ENCODE data around the gene GPR83. TPM values are rescaled to one million over a fixed set of nuclear protein-coding genes. Genes with fewer than 3 reads are reported as not detected.
"Not testable (repeated sequence)": the region's sequence is repeated elsewhere in the genome, so short reads cannot be mapped to it uniquely, and the experiment has no call there.

GPR83 gene
- total RNA-seq, 4 donors from 2014 or later = 0.09 to 0.49 (median 0.36) TPM; not detected in 1

- TF ChIP-seq CTCF (IDR thresholded peaks at IDR 0.05 in 4 of 5, conservative IDR thresholded peaks at IDR 0.05 in 1 of 5) (no peak), POLR2A (IDR thresholded peaks at IDR 0.05) (no peak)
- Histone ChIP-seq H3K4me1 (no peaks in the 10 kb centered on the region), H3K27ac (no peak overlapping the region), H3K4me3 (no peak overlapping the region), H3K36me3 (no peaks in the 10 kb centered on the region), H3K27me3 (peaks cover 21 to 29% (median 23%) of the 10 kb centered on the region in 3 donors), H3K9me3 (no peaks in the 10 kb centered on the region)
- ATAC-seq (no peak), DNase-seq (no peak)
- in situ Hi-C loops (cut with MboI; ENCODE audit: low sequenced_read_pairs in 4 of 4) = no loop called here
- intact Hi-C loops (cut with DNase I; ENCODE audit: low total_unique reads) = no loop called here
Measured at GRCh38 chr11:94398101-94398500, 3.1 kb downstream of the GPR83 start.

- H3K36me3 ChIP-seq = no peaks in the 10 kb centered on the region
- no peaks in the 10 kb centered on the region for H3K9me3 ChIP-seq
- peaks cover 15 to 22% (median 18%) of the 10 kb centered on the region in 3 donors for H3K27me3 ChIP-seq
- intact Hi-C loops (cut with DNase I; ENCODE audit: low total_unique reads) = no loop called here
- H3K4me1 ChIP-seq = no peaks in the 10 kb centered on the region
- DNase-seq (no peak), ATAC-seq (no peak)
- in situ Hi-C loops (cut with MboI; ENCODE audit: low sequenced_read_pairs in 4 of 4) = no loop called here
- no peak for TF ChIP-seq CTCF (IDR thresholded peaks at IDR 0.05 in 4 of 5, conservative IDR thresholded peaks at IDR 0.05 in 1 of 5)
- TF ChIP-seq POLR2A (IDR thresholded peaks at IDR 0.05) = no peak
- H3K27ac ChIP-seq = no peak overlapping the region
- no peak overlapping the region for H3K4me3 ChIP-seq
Measured at GRCh38 chr11:94396282-94396681, 4.9 kb downstream of the GPR83 start.

GRCh38 chr11:94391937-94392336 lies 9.3 kb downstream of the GPR83 start:
- ATAC-seq; in situ Hi-C loops (cut with MboI; ENCODE audit: low sequenced_read_pairs in 4 of 4); DNase-seq; H3K9me3 ChIP-seq; H3K27me3 ChIP-seq; H3K36me3 ChIP-seq; H3K4me1 ChIP-seq; H3K4me3 ChIP-seq; intact Hi-C loops (cut with DNase I; ENCODE audit: low total_unique reads); H3K27ac ChIP-seq: not testable (repeated sequence)

- ATAC-seq (no peak), DNase-seq (no peak)
- no peak for TF ChIP-seq POLR2A (IDR thresholded peaks at IDR 0.05)
- no peak for TF ChIP-seq CTCF (IDR thresholded peaks at IDR 0.05 in 4 of 5, conservative IDR thresholded peaks at IDR 0.05 in 1 of 5)
- Histone ChIP-seq H3K27me3 (no peaks in the 10 kb centered on the region), H3K27ac (no peak overlapping the region), H3K36me3 (no peaks in the 10 kb centered on the region), H3K4me3 (no peak overlapping the region), H3K4me1 (no peaks in the 10 kb centered on the region), H3K9me3 (no peaks in the 10 kb centered on the region)
- in situ Hi-C loops (cut with MboI; ENCODE audit: low sequenced_read_pairs in 4 of 4) (no loop called here), intact Hi-C loops (cut with DNase I; ENCODE audit: low total_unique reads) (no loop called here)
Measured at GRCh38 chr11:94379613-94380012, 21.6 kb downstream of the GPR83 start.

- in situ Hi-C loops (cut with MboI; ENCODE audit: low sequenced_read_pairs in 4 of 4) = no loop called here
- intact Hi-C loops (cut with DNase I; ENCODE audit: low total_unique reads) = no loop called here
- no peak overlapping the region for H3K27ac ChIP-seq
- DNase-seq (no peak), ATAC-seq (no peak)
- H3K4me1 ChIP-seq = no peaks in the 10 kb centered on the region
- H3K27me3 ChIP-seq = no peaks in the 10 kb centered on the region
- H3K4me3 ChIP-seq = no peak overlapping the region
- H3K36me3 ChIP-seq = no peaks in the 10 kb centered on the region
- no peak for TF ChIP-seq CTCF (IDR thresholded peaks at IDR 0.05 in 4 of 5, conservative IDR thresholded peaks at IDR 0.05 in 1 of 5)
- TF ChIP-seq POLR2A (IDR thresholded peaks at IDR 0.05) = no peak
- no peaks in the 10 kb centered on the region for H3K9me3 ChIP-seq
Measured at GRCh38 chr11:94376841-94377240, 24.4 kb downstream of the GPR83 start.

GRCh38 chr11:94370576-94370975 lies 30.6 kb downstream of the GPR83 start:
- ATAC-seq; intact Hi-C loops (cut with DNase I; ENCODE audit: low total_unique reads): not testable (repeated sequence)

GRCh38 chr11:94350850-94351563 lies 50.2 kb downstream of the GPR83 start:
- H3K27ac ChIP-seq; H3K27me3 ChIP-seq; DNase-seq; ATAC-seq; H3K9me3 ChIP-seq; in situ Hi-C loops (cut with MboI; ENCODE audit: low sequenced_read_pairs in 4 of 4); intact Hi-C loops (cut with DNase I; ENCODE audit: low total_unique reads); H3K4me3 ChIP-seq; H3K36me3 ChIP-seq; H3K4me1 ChIP-seq: not testable (repeated sequence)

More at GRCh38 chr11:94370576-94370975, 30.6 kb downstream of the GPR83 start:
- H3K27me3 ChIP-seq; H3K4me1 ChIP-seq; in situ Hi-C loops (cut with MboI; ENCODE audit: low sequenced_read_pairs in 4 of 4); DNase-seq; H3K4me3 ChIP-seq; H3K36me3 ChIP-seq; H3K27ac ChIP-seq; H3K9me3 ChIP-seq: not testable (repeated sequence)

GRCh38 chr11:94346311-94346710 lies 54.9 kb downstream of the GPR83 start:
- in situ Hi-C loops (cut with MboI; ENCODE audit: low sequenced_read_pairs in 4 of 4); DNase-seq; H3K9me3 ChIP-seq; H3K27ac ChIP-seq; H3K4me1 ChIP-seq; H3K4me3 ChIP-seq; H3K36me3 ChIP-seq; ATAC-seq; H3K27me3 ChIP-seq: not testable (repeated sequence)
- intact Hi-C loops (cut with DNase I; ENCODE audit: low total_unique reads) = loop anchor here (5.0 kb wide), 1 partner anchor 606 kb away; no protein-coding TSS in a partner anchor

All from gastrocnemius medialis (tissue), 4 donors.